Loucy (cell line): ENCODE results near the gene TSC2.

Experiments used
- EZH2phosphoT487 ChIP-seq: fragments of 200-600 bp; IDR thresholded peaks from 2 replicates; pipeline ENCODE4 v1.6.1; 2018; ENCODE audit warnings: antibody characterized with exemption, mild to moderate bottlenecking, moderate library complexity, borderline replicate concordance
- TF ChIP-seq, protein P1 (sequence below): fragments of 200-600 bp; sonication (generic); conservative IDR thresholded peaks from 2 replicates; pipeline ENCODE4 v1.5.1; 2014; ENCODE audit warnings: mild to moderate bottlenecking, antibody characterized with exemption, low read length

DNA sequence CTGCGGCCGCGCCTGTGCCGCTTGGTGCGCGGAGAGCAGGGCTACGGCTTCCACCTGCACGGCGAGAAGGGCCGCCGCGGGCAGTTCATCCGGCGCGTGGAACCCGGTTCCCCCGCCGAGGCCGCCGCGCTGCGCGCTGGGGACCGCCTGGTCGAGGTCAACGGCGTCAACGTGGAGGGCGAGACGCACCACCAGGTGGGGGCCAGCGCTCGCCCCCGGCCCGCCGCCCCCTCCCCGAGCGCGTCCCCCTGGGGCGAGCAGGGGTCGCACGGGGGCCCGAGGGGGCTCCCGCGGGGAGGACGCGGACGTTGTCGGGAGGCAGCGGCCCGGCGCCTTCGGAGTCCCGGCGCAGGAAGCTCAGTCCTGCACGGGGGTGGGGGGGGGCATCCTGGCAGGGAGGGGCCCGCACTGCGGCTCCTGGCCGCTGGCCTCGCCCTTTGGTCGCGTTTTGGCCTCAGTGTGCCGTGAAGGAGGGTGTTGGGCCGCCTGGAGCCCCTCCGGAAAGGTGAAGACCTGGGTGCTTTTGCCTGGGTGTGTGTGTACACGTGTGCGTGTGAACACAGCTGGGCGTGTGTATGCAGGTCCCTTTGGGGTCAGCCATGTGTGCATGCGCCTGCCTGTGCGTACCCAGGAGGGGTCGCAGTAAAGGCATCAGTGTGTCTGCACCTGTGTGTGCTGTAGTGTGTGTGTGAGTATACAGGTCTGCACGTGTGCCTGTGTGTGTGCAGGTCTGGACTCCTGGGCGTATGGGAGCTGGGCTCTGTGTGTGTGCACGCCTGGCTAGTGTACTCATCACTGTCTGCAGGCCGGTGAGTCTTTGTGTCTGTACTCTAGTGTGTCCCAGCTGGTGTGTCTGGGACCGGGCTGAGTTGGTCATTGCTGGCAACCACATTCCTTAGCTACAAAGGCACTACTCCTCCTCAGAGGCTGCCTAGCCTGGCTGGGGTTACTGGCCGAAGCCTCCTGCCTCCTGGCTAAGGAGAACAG is 20.5 kb upstream of the TSC2 start:
- TF ChIP-seq, protein P1, sequence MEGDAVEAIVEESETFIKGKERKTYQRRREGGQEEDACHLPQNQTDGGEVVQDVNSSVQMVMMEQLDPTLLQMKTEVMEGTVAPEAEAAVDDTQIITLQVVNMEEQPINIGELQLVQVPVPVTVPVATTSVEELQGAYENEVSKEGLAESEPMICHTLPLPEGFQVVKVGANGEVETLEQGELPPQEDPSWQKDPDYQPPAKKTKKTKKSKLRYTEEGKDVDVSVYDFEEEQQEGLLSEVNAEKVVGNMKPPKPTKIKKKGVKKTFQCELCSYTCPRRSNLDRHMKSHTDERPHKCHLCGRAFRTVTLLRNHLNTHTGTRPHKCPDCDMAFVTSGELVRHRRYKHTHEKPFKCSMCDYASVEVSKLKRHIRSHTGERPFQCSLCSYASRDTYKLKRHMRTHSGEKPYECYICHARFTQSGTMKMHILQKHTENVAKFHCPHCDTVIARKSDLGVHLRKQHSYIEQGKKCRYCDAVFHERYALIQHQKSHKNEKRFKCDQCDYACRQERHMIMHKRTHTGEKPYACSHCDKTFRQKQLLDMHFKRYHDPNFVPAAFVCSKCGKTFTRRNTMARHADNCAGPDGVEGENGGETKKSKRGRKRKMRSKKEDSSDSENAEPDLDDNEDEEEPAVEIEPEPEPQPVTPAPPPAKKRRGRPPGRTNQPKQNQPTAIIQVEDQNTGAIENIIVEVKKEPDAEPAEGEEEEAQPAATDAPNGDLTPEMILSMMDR, result no peak
- no peak for TF ChIP-seq EZH2phosphoT487
